ENCODE data around the gene LRBA. TPM values are rescaled to one million over a fixed set of nuclear protein-coding genes. Genes with fewer than 3 reads are reported as not detected.

The LRBA gene
- polyA plus RNA-seq, 1 experiment, result 23.4 TPM

GRCh38 chr4:150579551-150580234, 435.4 kb downstream of the LRBA start:
- ChIA-PET POLR2A (no interaction called here), CTCF (interaction anchor here (2.1 kb wide), 1 partner anchor 14 kb away, joined by 5 read pairs; no protein-coding TSS in a partner anchor)
- Histone ChIP-seq H3K27ac (ENCODE audit: low read depth, low read length) (no peak overlapping the region), H3K9me3 (ENCODE audit: control insufficient read depth, insufficient read depth, low read length) (no peaks in the 10 kb centered on the region; the same call in 1 of the 2 replicates), H3K4me3 (ENCODE audit: low read depth, low read length) (peak overlapping the region; percentile 60), H3K27me3 (ENCODE audit: control insufficient read depth, insufficient read depth, low read length) (no peaks in the 10 kb centered on the region)
- no peak for DNase-seq (ENCODE audit: low read depth, low spot score)
- TF ChIP-seq CTCF (IDR thresholded peaks at IDR 0.05; ENCODE audit: low read depth, low read length), result no peak

- peak overlapping the region; percentile 60 for H3K4me3 ChIP-seq (ENCODE audit: low read depth, low read length)
- TF ChIP-seq CTCF (IDR thresholded peaks at IDR 0.05; ENCODE audit: low read depth, low read length), result no peak
- POLR2A ChIA-PET, result interaction anchor here (0.7 kb wide), 1 partner anchor 207 kb away, joined by 9 read pairs; no protein-coding TSS in a partner anchor
- CTCF ChIA-PET, result interaction anchor here (0.6 to 2.1 kb wide), 3 partner anchors 13 to 241 kb away, joined by 3 to 6 read pairs (median 5); no protein-coding TSS in a partner anchor
- H3K9me3 ChIP-seq (ENCODE audit: control insufficient read depth, insufficient read depth, low read length), result no peaks in the 10 kb centered on the region; the same call in 1 of the 2 replicates
- no peak overlapping the region for H3K27ac ChIP-seq (ENCODE audit: low read depth, low read length)
- no peaks in the 10 kb centered on the region for H3K27me3 ChIP-seq (ENCODE audit: control insufficient read depth, insufficient read depth, low read length)
- no peak for DNase-seq (ENCODE audit: low read depth, low spot score)
Observed at GRCh38 chr4:150578745-150579501, 436.2 kb downstream of the LRBA start.

GRCh38 chr4:150577796-150578195, 437.3 kb downstream of the LRBA start:
- no peak overlapping the region for H3K4me3 ChIP-seq (ENCODE audit: low read depth, low read length)
- ChIA-PET CTCF (no interaction called here), POLR2A (no interaction called here)
- no peaks in the 10 kb centered on the region; the same call in 1 of the 2 replicates for H3K9me3 ChIP-seq (ENCODE audit: control insufficient read depth, insufficient read depth, low read length)
- no peaks in the 10 kb centered on the region for H3K27me3 ChIP-seq (ENCODE audit: control insufficient read depth, insufficient read depth, low read length)
- no peak for DNase-seq (ENCODE audit: low read depth, low spot score)
- TF ChIP-seq CTCF (IDR thresholded peaks at IDR 0.05; ENCODE audit: low read depth, low read length), result no peak
- no peak overlapping the region for H3K27ac ChIP-seq (ENCODE audit: low read depth, low read length)

- CTCF ChIA-PET, result interaction anchor here (0.7 to 1.6 kb wide), 3 partner anchors 30 to 593 kb away, joined by 3 read pairs; no protein-coding TSS in a partner anchor
- no peak for TF ChIP-seq CTCF (IDR thresholded peaks at IDR 0.05; ENCODE audit: low read depth, low read length)
- Histone ChIP-seq H3K27ac (ENCODE audit: low read depth, low read length) (no peak overlapping the region), H3K9me3 (ENCODE audit: control insufficient read depth, insufficient read depth, low read length) (no peaks in the 10 kb centered on the region; the same call in 1 of the 2 replicates), H3K4me3 (ENCODE audit: low read depth, low read length) (no peak overlapping the region), H3K27me3 (ENCODE audit: control insufficient read depth, insufficient read depth, low read length) (no peaks in the 10 kb centered on the region)
- POLR2A ChIA-PET, result no interaction called here
- no peak for DNase-seq (ENCODE audit: low read depth, low spot score)
Observed at GRCh38 chr4:150574678-150575077, 440.4 kb downstream of the LRBA start.

- ChIA-PET POLR2A (no interaction called here), CTCF (interaction anchor here (1.6 kb wide), 1 partner anchor 29 kb away, joined by 3 read pairs; no protein-coding TSS in a partner anchor)
- no peak for TF ChIP-seq CTCF (IDR thresholded peaks at IDR 0.05; ENCODE audit: low read depth, low read length)
- H3K9me3 ChIP-seq (ENCODE audit: control insufficient read depth, insufficient read depth, low read length), result no peaks in the 10 kb centered on the region
- no peak overlapping the region for H3K4me3 ChIP-seq (ENCODE audit: low read depth, low read length)
- DNase-seq (ENCODE audit: low read depth, low spot score), result no peak
- no peaks in the 10 kb centered on the region for H3K27me3 ChIP-seq (ENCODE audit: control insufficient read depth, insufficient read depth, low read length)
- H3K27ac ChIP-seq (ENCODE audit: low read depth, low read length), result no peak overlapping the region
Observed at GRCh38 chr4:150573534-150573933, 441.6 kb downstream of the LRBA start.

All from AG04450 (cell line).